Measurements from ENCODE around the gene PADI1.

- no peak for TF ChIP-seq POLR2A (IDR thresholded peaks at IDR 0.05)
- no peak for TF ChIP-seq CTCF (IDR thresholded peaks at IDR 0.05)
These were observed 22.5 kb downstream of the PADI1 start for GRCh38 chr1:17227358-17227915.

Data from testis (tissue), 2 donors.